ENCODE measurements around the gene WFDC9. TPM values are rescaled to one million over a fixed set of nuclear protein-coding genes. Genes with fewer than 3 reads are reported as not detected.
"Not testable (repeated sequence)": the region's sequence is repeated elsewhere in the genome, so short reads cannot be mapped to it uniquely, and the experiment has no call there.

WFDC9 gene
- total RNA-seq, 2 donors from 2014 or later = not detected

DNA sequence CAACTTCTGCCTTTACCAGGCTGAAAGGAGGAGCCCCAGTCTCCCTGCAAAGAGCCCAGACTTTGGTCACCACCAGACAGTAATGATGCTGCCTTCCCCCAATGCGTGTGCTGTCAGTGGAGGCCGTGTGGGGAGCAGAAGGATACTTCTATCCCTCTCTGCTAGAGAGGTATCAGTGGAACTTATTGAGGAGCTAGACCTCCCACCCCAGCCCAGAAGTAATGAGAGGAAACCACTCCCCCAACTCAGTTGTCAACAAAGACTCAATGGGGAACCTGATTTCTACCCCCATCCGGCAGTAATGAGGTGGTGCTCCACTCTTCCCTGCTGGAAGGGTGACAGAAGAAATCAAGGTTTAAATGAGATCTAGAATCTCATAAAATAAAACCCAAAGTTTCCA lies 47.6 kb downstream of the WFDC9 start:
- no peaks in the 10 kb centered on the region for H3K4me1 Mint-ChIP-seq (ENCODE audit: low read depth)
- H3K27ac Mint-ChIP-seq = no peak overlapping the region
- DNase-seq (no peak), ATAC-seq (replicated peaks in 1 of 2) (no peak)
- H3K9me3 Mint-ChIP-seq = no peaks in the 10 kb centered on the region
- H3K4me3 Mint-ChIP-seq = no peak overlapping the region
- peaks cover 10% of the 10 kb centered on the region for H3K27me3 Mint-ChIP-seq (ENCODE audit: low read depth)
- H3K36me3 Mint-ChIP-seq (ENCODE audit: insufficient read depth in 2 of 2) = no peaks in the 10 kb centered on the region

DNA sequence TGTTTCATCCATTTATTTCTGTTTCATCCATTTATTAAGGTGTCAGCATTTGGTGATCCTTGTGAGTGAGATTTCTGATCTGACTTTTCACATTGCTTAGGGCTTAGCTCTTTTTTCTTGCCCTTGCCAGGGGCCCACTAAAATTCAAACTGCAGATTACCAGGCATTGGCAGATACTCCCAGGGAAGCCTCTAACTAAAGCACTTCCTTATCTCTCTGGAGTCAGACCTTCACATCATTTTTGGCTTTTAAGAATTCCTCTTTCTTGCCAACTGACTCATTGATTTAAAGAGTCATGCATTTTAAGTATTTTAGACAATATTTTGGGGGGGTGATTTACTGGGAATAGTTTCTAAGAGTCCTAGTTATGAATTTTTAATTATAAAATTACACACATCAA lies 49.4 kb downstream of the WFDC9 start:
- H3K27me3 Mint-ChIP-seq (ENCODE audit: low read depth) = peaks cover 10% of the 10 kb centered on the region
- no peak overlapping the region for H3K27ac Mint-ChIP-seq
- DNase-seq = no peak
- ATAC-seq (replicated peaks in 1 of 2) = no peak
- H3K4me1 Mint-ChIP-seq (ENCODE audit: low read depth) = no peaks in the 10 kb centered on the region
- H3K4me3 Mint-ChIP-seq = no peak overlapping the region
- no peaks in the 10 kb centered on the region for H3K36me3 Mint-ChIP-seq (ENCODE audit: insufficient read depth in 2 of 2)
- no peaks in the 10 kb centered on the region for H3K9me3 Mint-ChIP-seq

DNA sequence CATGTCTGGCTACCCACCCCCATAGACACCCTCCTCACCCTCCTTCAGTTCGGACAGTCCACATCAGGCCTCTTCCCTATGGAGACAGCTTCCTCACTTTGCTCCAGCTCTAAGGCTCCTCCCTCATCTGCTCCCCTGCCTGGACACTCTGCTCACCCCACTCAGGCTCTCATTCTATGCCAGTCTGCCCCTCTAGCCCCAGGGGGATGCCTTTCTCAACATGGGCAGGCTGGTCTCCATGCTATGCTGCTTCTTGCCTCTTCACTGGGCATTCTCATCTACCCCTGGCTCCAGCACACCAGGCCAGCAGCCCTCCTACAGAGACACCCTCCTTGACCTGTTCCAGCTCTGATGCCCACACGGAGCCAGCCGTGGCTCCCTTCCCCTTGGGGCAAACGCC lies 51.9 kb downstream of the WFDC9 start, which contains the start of gene WFDC8:
Gene WFDC8 (minus strand): TSS at position 101 of the 400 bp plus-strand sequence. CDS start 37 bp downstream, at position 64.
- Mint-ChIP-seq H3K4me1 (ENCODE audit: low read depth) (no peaks in the 10 kb centered on the region), H3K27ac (no peak within 1 kb of the TSS), H3K9me3 (no peaks in the 10 kb centered on the region), H3K4me3 (no peak within 1 kb of the TSS), H3K27me3 (ENCODE audit: low read depth) (peaks cover 12% of the 10 kb centered on the region), H3K36me3 (ENCODE audit: insufficient read depth in 2 of 2) (no peaks in the 10 kb centered on the region)
- DNase-seq = no peak
- ATAC-seq (replicated peaks in 1 of 2) = no peak

DNA sequence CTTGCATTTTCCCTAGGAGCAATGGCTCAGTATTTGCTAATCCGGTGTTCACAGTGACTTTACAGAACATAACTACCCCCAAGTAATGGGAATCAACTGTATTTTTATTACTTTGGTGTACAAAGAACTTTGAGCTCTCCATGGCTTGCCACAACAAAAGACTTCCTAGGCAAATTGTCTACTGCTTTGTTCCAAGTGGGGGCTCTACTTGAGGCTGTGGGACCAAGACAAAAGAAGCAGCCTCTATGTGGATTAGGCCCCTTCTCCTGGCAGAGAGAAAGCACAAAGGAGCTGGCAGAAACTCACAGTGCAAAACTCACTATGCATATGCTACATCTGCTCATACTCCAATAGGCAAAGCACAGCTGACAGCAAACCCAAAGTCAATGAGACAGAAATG lies 52.9 kb downstream of the WFDC9 start:
- H3K9me3 Mint-ChIP-seq = no peaks in the 10 kb centered on the region
- no peak overlapping the region for H3K27ac Mint-ChIP-seq
- DNase-seq = no peak
- ATAC-seq (replicated peaks in 1 of 2) = no peak
- H3K4me3 Mint-ChIP-seq = no peak overlapping the region
- H3K27me3 Mint-ChIP-seq (ENCODE audit: low read depth) = peaks cover 20% of the 10 kb centered on the region
- no peaks in the 10 kb centered on the region for H3K36me3 Mint-ChIP-seq (ENCODE audit: insufficient read depth in 2 of 2)
- no peaks in the 10 kb centered on the region for H3K4me1 Mint-ChIP-seq (ENCODE audit: low read depth)

DNA sequence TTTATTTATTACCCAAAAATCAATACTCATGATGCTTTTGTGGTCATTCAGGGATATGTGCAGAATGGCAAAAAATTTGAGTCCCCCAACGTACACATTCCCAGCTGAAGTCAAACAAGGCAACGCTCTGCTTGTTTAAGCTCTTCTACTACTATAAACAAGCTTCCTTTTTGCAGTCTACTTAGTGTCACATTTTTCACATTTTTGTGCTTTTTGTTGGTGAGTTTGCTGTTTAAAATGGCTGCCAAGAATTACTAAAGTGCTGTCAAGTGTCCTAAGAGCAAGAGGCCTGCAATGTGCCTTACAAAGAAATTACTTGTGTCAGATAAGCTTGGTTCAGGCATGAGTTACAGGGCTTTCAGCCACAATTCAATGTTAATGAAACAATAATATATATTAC lies 54.1 kb downstream of the WFDC9 start:
- no peak overlapping the region for H3K27ac Mint-ChIP-seq
- no peaks in the 10 kb centered on the region for H3K4me1 Mint-ChIP-seq (ENCODE audit: low read depth)
- no peaks in the 10 kb centered on the region for H3K36me3 Mint-ChIP-seq (ENCODE audit: insufficient read depth in 2 of 2)

DNA sequence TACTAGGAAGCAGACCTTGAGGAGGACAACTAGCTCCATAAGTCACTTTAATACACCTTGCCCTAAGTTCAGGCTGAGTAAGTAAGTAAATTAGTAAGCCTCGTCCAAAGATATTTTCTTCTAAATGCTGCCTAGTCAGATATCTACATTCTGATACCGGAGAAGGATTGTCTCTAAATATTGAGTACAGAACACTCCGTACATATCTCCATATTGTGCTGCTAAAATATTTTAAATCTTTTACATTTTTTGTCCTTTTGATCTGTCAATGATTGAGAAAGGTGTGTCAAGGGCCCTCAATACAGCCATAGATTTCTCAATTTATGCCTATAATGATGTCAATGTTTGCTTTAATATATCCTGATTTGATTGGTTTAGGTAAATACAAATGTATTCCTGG lies 55.2 kb downstream of the WFDC9 start:
- H3K4me3 Mint-ChIP-seq = no peak overlapping the region
- peaks cover 33% of the 10 kb centered on the region for H3K27me3 Mint-ChIP-seq (ENCODE audit: low read depth)
- no peak overlapping the region for H3K27ac Mint-ChIP-seq
- no peaks in the 10 kb centered on the region for H3K36me3 Mint-ChIP-seq (ENCODE audit: insufficient read depth in 2 of 2)
- ATAC-seq (replicated peaks in 1 of 2) = no peak
- H3K4me1 Mint-ChIP-seq (ENCODE audit: low read depth) = no peaks in the 10 kb centered on the region
- DNase-seq = no peak
- H3K9me3 Mint-ChIP-seq = no peaks in the 10 kb centered on the region

More for the DNA sequence above, 54.1 kb downstream of the WFDC9 start:
- no peak overlapping the region for H3K4me3 Mint-ChIP-seq
- H3K27me3 Mint-ChIP-seq (ENCODE audit: low read depth) = peaks cover 25% of the 10 kb centered on the region
- H3K9me3 Mint-ChIP-seq = no peaks in the 10 kb centered on the region
- no peak for ATAC-seq (replicated peaks in 1 of 2)
- DNase-seq = no peak

DNA sequence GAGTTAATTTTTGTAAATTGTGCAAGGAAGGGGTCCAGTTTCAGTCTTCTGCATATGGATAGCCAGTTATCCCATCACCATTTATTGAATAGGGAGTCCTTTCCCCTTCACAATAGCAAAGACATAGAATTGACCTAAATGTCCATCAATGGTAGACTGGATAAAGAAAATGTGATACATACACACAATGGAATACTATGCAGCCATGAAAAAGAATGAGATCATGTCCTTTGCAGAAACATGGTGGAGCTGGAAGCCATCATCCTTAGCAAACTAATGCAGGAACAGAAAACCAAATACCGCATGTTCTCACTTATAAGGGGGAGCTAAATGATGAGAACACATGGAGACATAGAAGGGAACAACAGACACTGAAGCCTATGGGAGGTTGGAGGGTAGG lies 61.4 kb downstream of the WFDC9 start:
- ATAC-seq (replicated peaks in 1 of 2); H3K27ac Mint-ChIP-seq; H3K4me3 Mint-ChIP-seq; H3K9me3 Mint-ChIP-seq; DNase-seq; H3K36me3 Mint-ChIP-seq (ENCODE audit: insufficient read depth in 2 of 2); H3K4me1 Mint-ChIP-seq (ENCODE audit: low read depth): not testable (repeated sequence)
- H3K27me3 Mint-ChIP-seq (ENCODE audit: low read depth) = peaks cover 31% of the 10 kb centered on the region

DNA sequence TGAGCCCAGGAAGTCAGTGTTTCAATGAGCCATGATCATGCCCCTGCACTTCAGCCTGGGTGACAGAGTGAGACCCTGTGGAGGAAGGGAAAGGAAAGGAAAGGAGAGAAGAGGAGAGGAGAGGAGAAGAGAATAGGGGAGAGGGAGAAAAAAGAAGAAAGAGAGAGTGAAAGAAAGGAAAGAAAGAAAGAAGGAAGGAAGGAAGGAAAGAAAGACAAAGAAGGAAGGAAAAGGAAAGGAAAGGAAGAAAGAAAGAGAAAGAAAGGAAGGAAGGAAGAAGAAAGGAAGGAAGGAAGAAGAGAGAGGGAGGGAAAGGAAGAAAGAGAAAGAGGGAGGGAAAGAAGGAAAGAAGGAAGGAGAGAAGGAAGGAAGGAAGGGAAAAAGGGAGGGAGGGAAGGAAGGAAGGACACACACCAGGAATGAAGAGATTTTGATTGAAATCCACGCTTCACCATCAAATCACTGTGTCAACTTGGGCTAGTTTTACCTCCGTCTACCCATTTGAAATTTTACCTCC lies 66.3 kb downstream of the WFDC9 start:
- Mint-ChIP-seq H3K9me3 (peaks cover 3% of the 10 kb centered on the region in 2 donors), H3K4me3 (no peak overlapping the region), H3K4me1 (ENCODE audit: low read depth) (no peaks in the 10 kb centered on the region), H3K36me3 (ENCODE audit: insufficient read depth in 2 of 2) (no peaks in the 10 kb centered on the region), H3K27me3 (ENCODE audit: low read depth) (peaks cover 50% of the 10 kb centered on the region), H3K27ac (no peak overlapping the region)
- ATAC-seq (replicated peaks in 1 of 2) (no peak), DNase-seq (no peak)

Other genes starting within 250 kb of the WFDC9 start
- 10 to 100 TPM; 28.7 to 43.4 TPM for gene DBNDD2, start 223.0 kb downstream of the WFDC9 start, total RNA-seq
- gene PIGT, start 215.1 kb downstream of the WFDC9 start, total RNA-seq = 10 to 100 TPM; 60.4 to 63.7 TPM
- gene WFDC2, start 161.5 kb downstream of the WFDC9 start, total RNA-seq = 1 to 10 TPM; 1.2 to 1.8 TPM
- not detected for gene SPINT3, start 115.7 kb downstream of the WFDC9 start, total RNA-seq
- not detected for gene WFDC6, start 91.8 kb downstream of the WFDC9 start, total RNA-seq
- not detected for gene EPPIN, start 83.9 kb downstream of the WFDC9 start, total RNA-seq
- gene WFDC8, start 52.0 kb downstream of the WFDC9 start, total RNA-seq = not detected
- not detected for gene WFDC10A, start 1.5 kb downstream of the WFDC9 start, total RNA-seq
- not detected for gene WFDC11, start 39.0 kb upstream of the WFDC9 start, total RNA-seq
- gene WFDC13, start 70.8 kb upstream of the WFDC9 start, total RNA-seq = not detected
- gene WFDC10B, start 73.7 kb upstream of the WFDC9 start, total RNA-seq = not detected
- not detected for gene SPINT4, start 91.1 kb upstream of the WFDC9 start, total RNA-seq
- gene WFDC3, start 160.6 kb upstream of the WFDC9 start, total RNA-seq = under 1 TPM in 1 of 2 donors, not detected in 1; 0.67 TPM
- gene DNTTIP1, start 160.7 kb upstream of the WFDC9 start, total RNA-seq = 10 to 100 TPM; 35.0 to 36.3 TPM
- gene UBE2C, start 181.4 kb upstream of the WFDC9 start, total RNA-seq = 100 to 1,000 TPM; 171 to 197 TPM
- gene TNNC2, start 196.0 kb upstream of the WFDC9 start, total RNA-seq = under 1 TPM in 1 of 2 donors, not detected in 1; 0.49 TPM
- 1 to 10 TPM; 1.8 to 2.4 TPM for gene SNX21, start 202.5 kb upstream of the WFDC9 start, total RNA-seq
- 10 to 100 TPM; 27.9 to 34.3 TPM for gene ACOT8, start 226.1 kb upstream of the WFDC9 start, total RNA-seq
- gene ZSWIM3, start 226.3 kb upstream of the WFDC9 start, total RNA-seq = 1 to 10 TPM; 6.5 to 6.7 TPM
- gene ZSWIM1, start 249.9 kb upstream of the WFDC9 start, total RNA-seq = 10 to 100 TPM; 11.4 to 13.9 TPM

Measured in activated T-cell treated with anti-CD3 and anti-CD28 coated beads, Interleukin-2, amount 50 U/mL, for 72 hours (primary cell).